Common myeloid progenitor, CD34-positive (primary cell): ENCODE measurements around the gene ST6GALNAC3.

Experiments
- CTCF ChIA-PET: fragments of 350-600 bp; sonication (Branson Sonifier 250); formaldehyde crosslinking; loops from one replicate; lab custom pipeline; 2021; ENCODE audit warnings: antibody characterized with exemption; lab: Charles Lee
- POLR2A ChIA-PET: fragments of 350-600 bp; sonication (Branson Sonifier 250); formaldehyde crosslinking; loops from one replicate; lab custom pipeline; 2021; ENCODE audit warnings: antibody characterized with exemption; lab: Charles Lee
- DNase-seq, 3 donors: peaks; one replicate each; pipeline versions ENCODE4 v3.0.0 to v3.0.0-alpha.2; 2013
- H3K27ac ChIP-seq, 2 experiments: 1 replicate in 1 of 2; 2 replicates in 1 of 2; pipeline ENCODE4 v1.7.0; 2013; ENCODE audit warnings: inconsistent platforms in 2 of 2, low read length in 2 of 2, mild to moderate bottlenecking in 2 of 2, low read depth in 1 of 2, moderate library complexity in 1 of 2; ENCODE audit not compliant: severe bottlenecking in 2 of 2, insufficient read depth in 1 of 2, poor library complexity in 1 of 2
- H3K27me3 ChIP-seq, 5 experiments: replicated peaks in 2 of 5; 1 replicate in 3 of 5; 2 replicates in 2 of 5; pipeline versions ENCODE4 v1.6.1 to v1.7.0; 2013; ENCODE audit warnings: low read length in 4 of 5, mild to moderate bottlenecking in 2 of 5, moderate library complexity in 2 of 5, inconsistent platforms in 1 of 5; ENCODE audit not compliant: insufficient read depth in 5 of 5, control insufficient read depth in 4 of 5
- H3K36me3 ChIP-seq, 4 experiments: 1 replicate in 2 of 4; 2 replicates in 2 of 4; pipeline versions ENCODE4 v1.6.1 to v1.7.0; 2013; ENCODE audit warnings: low read length in 3 of 4, control low read depth in 1 of 4, mild to moderate bottlenecking in 1 of 4; ENCODE audit not compliant: control insufficient read depth in 4 of 4, insufficient read depth in 4 of 4
- H3K4me1 ChIP-seq, 4 experiments: 1 replicate in 3 of 4; 2 replicates in 1 of 4; pipeline versions ENCODE4 v1.6.1 to v1.7.1; 2013; ENCODE audit warnings: low read length in 3 of 4, mild to moderate bottlenecking in 3 of 4, control low read depth in 1 of 4, inconsistent platforms in 1 of 4, moderate library complexity in 1 of 4; ENCODE audit not compliant: control insufficient read depth in 4 of 4, insufficient read depth in 4 of 4; ENCODE audit errors: control extremely low read depth in 1 of 4
- H3K4me3 ChIP-seq, 7 experiments: 1 replicate in 4 of 7; 2 replicates in 3 of 7; pipeline versions ENCODE4 v1.5.1 to v1.7.0; 2013; ENCODE audit warnings: mild to moderate bottlenecking in 7 of 7, low read length in 6 of 7, moderate library complexity in 6 of 7, inconsistent platforms in 2 of 7, low read depth in 2 of 7, control low read depth in 1 of 7; ENCODE audit not compliant: insufficient read depth in 4 of 7, control insufficient read depth in 1 of 7; ENCODE audit errors: extremely low read depth in 1 of 7
- H3K9me3 ChIP-seq, 5 experiments: 1 replicate in 4 of 5; 2 replicates in 1 of 5; pipeline versions ENCODE4 v1.6.1 to v1.7.1; 2013; ENCODE audit warnings: low read length in 4 of 5, mild to moderate bottlenecking in 2 of 5, inconsistent platforms in 1 of 5, low read depth in 1 of 5, moderate library complexity in 1 of 5; ENCODE audit not compliant: control insufficient read depth in 4 of 5, insufficient read depth in 2 of 5; ENCODE audit errors: control extremely low read depth in 1 of 5
- WGBS: methylation state at CpG from one replicate; pipeline ENCODE4 v1.1.5; 2013; ENCODE audit not compliant: insufficient coverage; 5-methylcytosine and 5-hydroxymethylcytosine counted together

The ST6GALNAC3 gene

DNA sequence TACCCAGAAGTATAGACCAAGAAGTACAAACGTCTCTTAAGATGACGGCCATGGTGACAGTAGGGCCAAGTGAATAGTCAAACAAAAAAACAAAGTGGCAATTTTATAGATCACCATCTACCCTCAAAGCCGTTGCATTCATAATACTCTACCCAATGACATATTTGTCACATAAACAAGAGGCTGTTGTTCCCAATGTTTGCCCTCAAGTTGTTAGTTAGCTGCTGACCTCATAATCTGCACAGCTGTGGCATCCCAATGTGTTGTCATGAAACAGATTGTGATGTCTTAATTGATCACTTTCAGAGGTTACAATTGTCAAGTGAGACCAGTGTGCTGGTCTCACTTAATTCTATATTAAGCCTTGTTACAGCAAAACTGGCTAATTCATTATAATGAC, 333.8 kb downstream of the ST6GALNAC3 start:
- ChIA-PET CTCF (no interaction called here), POLR2A (no interaction called here)
- Histone ChIP-seq H3K36me3 (no peaks in the 10 kb centered on the region), H3K4me3 (no peak overlapping the region), H3K9me3 (no peaks in the 10 kb centered on the region), H3K27ac (no peak overlapping the region), H3K4me1 (no peaks in the 10 kb centered on the region), H3K27me3 (no peaks in the 10 kb centered on the region)
- WGBS = 100% methylated on average over 3 of the region's 3 CpGs
- no peak for DNase-seq

DNA sequence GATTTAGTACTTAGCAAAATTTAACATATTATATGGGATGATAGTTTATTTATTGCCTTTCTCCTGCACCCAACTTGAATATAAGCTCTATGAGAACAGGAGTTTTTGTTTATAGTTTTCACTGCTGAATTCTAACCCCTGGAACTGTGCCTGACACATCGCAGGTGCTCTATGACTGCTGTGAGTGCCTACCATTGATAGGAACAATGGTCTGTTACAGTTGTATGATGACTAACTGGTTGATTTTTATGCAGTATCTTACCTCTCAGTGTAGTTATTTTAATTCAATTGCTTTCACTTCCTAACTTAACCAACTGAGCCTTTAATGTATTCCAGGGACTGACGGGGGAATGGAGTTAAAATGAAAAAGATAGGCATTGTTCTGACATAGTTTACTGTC, 336.0 kb downstream of the ST6GALNAC3 start:
- POLR2A ChIA-PET = no interaction called here
- H3K27ac ChIP-seq = no peak overlapping the region
- no peak for DNase-seq
- no peaks in the 10 kb centered on the region for H3K36me3 ChIP-seq
- CTCF ChIA-PET = no interaction called here
- H3K4me1 ChIP-seq = no peaks in the 10 kb centered on the region
- H3K4me3 ChIP-seq = no peak overlapping the region
- no peaks in the 10 kb centered on the region for H3K27me3 ChIP-seq
- no CpG with 5 or more reads among the region's 2 CpGs for WGBS
- H3K9me3 ChIP-seq = no peaks in the 10 kb centered on the region

GRCh38 chr1:76418531-76418930, 344.0 kb downstream of the ST6GALNAC3 start:
- no peak for DNase-seq
- Histone ChIP-seq H3K27me3 (no peaks in the 10 kb centered on the region), H3K4me1 (no peaks in the 10 kb centered on the region), H3K9me3 (no peaks in the 10 kb centered on the region), H3K27ac (no peak overlapping the region), H3K36me3 (no peaks in the 10 kb centered on the region), H3K4me3 (no peak overlapping the region)
- ChIA-PET CTCF (interaction anchor here (1.5 kb wide), 1 partner anchor 15 kb away, joined by 4 read pairs; no protein-coding TSS in a partner anchor), POLR2A (no interaction called here)
- no CpG with 5 or more reads among the region's 3 CpGs for WGBS

GRCh38 chr1:76419603-76420002, 345.1 kb downstream of the ST6GALNAC3 start:
- Histone ChIP-seq H3K4me3 (no peak overlapping the region), H3K27me3 (no peaks in the 10 kb centered on the region), H3K4me1 (no peaks in the 10 kb centered on the region), H3K27ac (no peak overlapping the region), H3K36me3 (no peaks in the 10 kb centered on the region), H3K9me3 (no peaks in the 10 kb centered on the region)
- POLR2A ChIA-PET = no interaction called here
- CTCF ChIA-PET = no interaction called here
- WGBS = 100% methylated on average over 1 of the region's 2 CpGs
- no peak for DNase-seq

GRCh38 chr1:76425201-76426145, 350.9 kb downstream of the ST6GALNAC3 start:
- CTCF ChIA-PET = no interaction called here
- 85% methylated on average over 4 of the region's 10 CpGs for whole genome bisulfite sequencing
- Histone ChIP-seq H3K9me3 (no peaks in the 10 kb centered on the region), H3K4me1 (no peaks in the 10 kb centered on the region), H3K36me3 (no peaks in the 10 kb centered on the region), H3K27me3 (no peaks in the 10 kb centered on the region), H3K4me3 (peak overlapping the region in 1 of 7 experiments; percentile 49), H3K27ac (no peak overlapping the region)
- POLR2A ChIA-PET = no interaction called here
- peak in 2 of 3 donors; percentile 6 to 27 for DNase-seq

GRCh38 chr1:76426606-76427005, 352.1 kb downstream of the ST6GALNAC3 start:
- no peak overlapping the region for H3K27ac ChIP-seq
- no peak for DNase-seq
- H3K4me1 ChIP-seq = no peaks in the 10 kb centered on the region
- no peaks in the 10 kb centered on the region for H3K36me3 ChIP-seq
- no peaks in the 10 kb centered on the region for H3K9me3 ChIP-seq
- ChIA-PET POLR2A (no interaction called here), CTCF (no interaction called here)
- H3K4me3 ChIP-seq = no peak overlapping the region
- H3K27me3 ChIP-seq = no peaks in the 10 kb centered on the region
- WGBS = 100% methylated on average over 4 of the region's 4 CpGs

DNA sequence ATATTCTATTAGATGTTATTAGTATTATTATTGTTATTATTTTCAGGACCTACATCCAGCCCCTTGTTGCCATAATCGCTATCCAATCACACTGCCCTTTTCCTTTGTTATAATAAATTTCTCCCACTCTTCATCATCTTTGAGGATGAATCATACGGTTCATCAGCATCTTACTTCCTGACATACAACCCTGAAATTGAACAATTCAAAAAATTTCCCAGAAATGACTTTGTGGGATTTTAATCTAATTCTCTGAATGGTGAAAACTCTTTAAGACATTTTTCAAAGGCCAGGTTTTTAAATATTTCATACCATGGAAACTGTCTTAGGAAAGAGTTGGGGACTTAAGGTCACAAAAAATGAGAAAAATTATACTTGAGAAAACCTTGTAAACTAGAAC, 353.5 kb downstream of the ST6GALNAC3 start:
- no peak overlapping the region for H3K4me3 ChIP-seq
- DNase-seq = no peak
- H3K9me3 ChIP-seq = no peaks in the 10 kb centered on the region
- ChIA-PET POLR2A (no interaction called here), CTCF (no interaction called here)
- WGBS = 100% methylated on average over 1 of the region's 2 CpGs
- H3K36me3 ChIP-seq = no peaks in the 10 kb centered on the region
- no peaks in the 10 kb centered on the region for H3K4me1 ChIP-seq
- no peaks in the 10 kb centered on the region for H3K27me3 ChIP-seq
- H3K27ac ChIP-seq = no peak overlapping the region
